GM21526 (cell line): Measurements from ENCODE around the gene FAM81A.
"Not testable (repeated sequence)": the region's sequence is repeated elsewhere in the genome, so short reads cannot be mapped to it uniquely, and the experiment has no call there.

Experiments used
- ATAC-seq: cut with Tn5 transposase; IDR thresholded peaks from one replicate; pipeline ENCODE4 v1.9.1; 2021; ENCODE audit warnings: moderate library complexity; ENCODE audit not compliant: unreplicated experiment, low FRiP score

FAM81A gene

GRCh38 chr15:59437817-59438624, at the start of gene FAM81A:
TSS of gene FAM81A (plus strand) at chr15:59438186. CDS start at chr15:59458627, 20,441 bp downstream.
- peak; percentile 58 for ATAC-seq

- ATAC-seq, result no peak
These were observed 49.3 kb upstream of the FAM81A start for GRCh38 chr15:59388670-59389069.

GRCh38 chr15:59392299-59392698, 45.7 kb upstream of the FAM81A start:
- ATAC-seq, result no peak

- no peak for ATAC-seq
These were observed 43.8 kb upstream of the FAM81A start for GRCh38 chr15:59394166-59394661.

DNA sequence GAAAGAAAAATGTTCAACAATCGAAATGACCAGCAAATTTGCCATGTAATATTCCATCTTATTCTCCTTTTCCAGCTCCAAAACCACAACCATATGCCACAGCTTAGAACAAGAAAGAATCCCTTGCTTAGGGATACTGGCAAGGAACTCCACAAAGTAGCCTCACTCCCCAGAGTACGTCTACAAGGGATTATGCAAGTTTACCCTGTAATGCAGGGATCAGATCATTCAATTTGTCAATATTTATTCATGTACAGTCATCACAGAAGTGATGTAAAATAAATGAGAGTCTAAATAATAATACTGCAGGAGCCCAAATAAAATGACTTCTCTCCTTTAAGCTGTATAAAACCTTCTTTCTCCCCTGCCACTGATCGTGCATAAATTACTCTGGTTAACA, 41.8 kb upstream of the FAM81A start:
- ATAC-seq, result no peak

DNA sequence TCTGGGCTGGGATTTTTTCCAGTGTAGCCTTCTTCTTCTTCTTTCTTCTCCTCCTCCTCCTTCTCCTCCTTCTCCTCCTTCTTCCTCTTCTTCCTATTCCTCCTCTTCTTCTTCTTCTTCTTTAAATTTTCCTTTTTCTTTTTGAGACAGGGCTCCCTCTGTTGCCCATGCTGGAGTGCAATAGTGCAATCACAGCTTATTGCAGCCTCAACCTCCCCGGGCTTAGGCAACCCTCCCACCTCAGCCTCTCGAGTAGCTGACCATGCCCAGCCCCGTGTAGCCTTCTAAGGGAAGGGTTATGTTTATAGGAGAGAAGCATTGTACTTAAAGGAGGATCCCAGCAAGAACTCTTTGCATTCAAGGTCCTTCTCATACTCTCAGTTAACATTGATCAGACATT, 41.3 kb upstream of the FAM81A start:
- ATAC-seq, result no peak

DNA sequence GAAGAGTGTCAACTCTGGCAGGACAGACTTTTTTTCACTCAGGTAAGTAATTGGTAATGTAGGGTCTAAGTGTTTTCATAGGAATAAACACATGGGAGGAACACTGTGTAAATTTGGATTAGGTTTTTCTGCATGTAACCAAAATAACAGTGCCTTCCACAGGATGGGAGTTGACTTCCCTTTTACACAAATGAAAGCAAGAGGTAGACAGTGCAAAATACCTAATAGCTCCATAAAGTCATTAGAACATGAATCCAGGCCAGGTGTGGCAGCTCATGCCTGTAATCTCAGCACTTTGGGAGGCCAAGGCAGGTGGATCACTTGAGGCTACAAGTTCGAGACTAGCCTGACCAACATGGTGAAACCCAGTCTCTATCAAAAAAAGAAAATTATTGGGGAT, 39.8 kb upstream of the FAM81A start:
- ATAC-seq, result no peak

- peak; percentile 69 for ATAC-seq
These were observed 38.4 kb upstream of the FAM81A start for GRCh38 chr15:59399465-59400102.

GRCh38 chr15:59400103-59400813, 37.7 kb upstream of the FAM81A start:
- peak; percentile 15 for ATAC-seq

- ATAC-seq, result not testable (repeated sequence)
These were observed 36.7 kb upstream of the FAM81A start for GRCh38 chr15:59401051-59401823.

GRCh38 chr15:59401824-59402569, 36.0 kb upstream of the FAM81A start:
- ATAC-seq, result no peak

DNA sequence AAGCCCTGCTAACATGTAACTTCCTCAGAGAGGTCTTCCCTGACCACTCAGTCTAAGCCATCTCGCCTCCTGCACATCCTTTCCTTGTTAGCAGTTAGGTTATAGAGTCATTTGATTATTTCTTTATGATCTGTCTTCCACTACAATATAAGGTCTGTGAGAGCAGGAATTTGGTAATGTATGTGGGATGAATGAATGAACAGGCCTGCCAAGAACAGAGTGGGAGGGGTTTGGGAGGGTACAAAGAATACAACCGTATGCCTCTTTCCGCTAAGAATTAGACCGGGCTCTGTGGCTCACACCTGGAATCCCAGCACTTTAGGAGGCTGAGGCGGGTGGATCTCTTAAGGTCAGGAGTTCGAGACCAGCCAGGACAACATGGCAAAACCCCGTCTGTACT, 32.9 kb upstream of the FAM81A start:
- ATAC-seq, result no peak

DNA sequence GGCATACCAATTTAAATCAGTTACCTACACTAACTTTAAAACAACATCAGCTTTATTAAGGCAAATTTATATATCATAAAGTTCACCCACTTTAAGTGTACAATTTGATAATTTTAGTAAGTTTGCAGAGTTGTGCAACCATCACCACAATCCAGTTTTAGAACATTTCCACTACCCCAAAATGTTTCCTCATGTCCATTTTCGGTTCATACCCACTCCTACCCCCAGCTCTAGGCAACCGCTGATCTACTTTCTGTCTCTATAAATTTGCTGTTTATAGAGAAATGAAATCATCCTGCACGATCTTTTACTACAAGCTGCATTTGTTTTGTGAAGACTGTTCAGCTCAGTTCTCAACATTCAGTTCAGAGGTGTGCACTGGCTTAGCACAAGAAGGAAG, 31.5 kb upstream of the FAM81A start:
- no peak for ATAC-seq

DNA sequence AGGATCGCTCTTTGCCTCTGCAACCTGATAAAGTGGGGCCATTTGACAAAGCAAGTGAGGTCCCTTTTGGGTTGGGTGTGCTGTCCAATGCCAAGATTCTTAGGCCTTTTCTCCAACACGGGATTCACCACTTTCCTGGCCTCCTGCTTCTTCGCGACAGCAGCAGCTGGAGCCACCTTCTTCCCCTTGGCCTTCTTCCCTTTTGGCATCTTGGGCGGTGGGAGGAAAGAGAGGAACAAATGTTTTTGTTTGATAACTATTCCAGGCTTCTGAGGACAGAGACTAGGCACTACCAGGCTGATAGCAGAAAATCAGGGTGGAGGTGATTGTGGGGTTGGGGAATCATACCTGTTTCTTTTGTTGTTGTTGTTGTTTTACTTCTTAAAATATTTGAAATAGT, 30.0 kb upstream of the FAM81A start:
- ATAC-seq, result no peak

GRCh38 chr15:59410391-59410896, 27.5 kb upstream of the FAM81A start:
- ATAC-seq, result no peak

DNA sequence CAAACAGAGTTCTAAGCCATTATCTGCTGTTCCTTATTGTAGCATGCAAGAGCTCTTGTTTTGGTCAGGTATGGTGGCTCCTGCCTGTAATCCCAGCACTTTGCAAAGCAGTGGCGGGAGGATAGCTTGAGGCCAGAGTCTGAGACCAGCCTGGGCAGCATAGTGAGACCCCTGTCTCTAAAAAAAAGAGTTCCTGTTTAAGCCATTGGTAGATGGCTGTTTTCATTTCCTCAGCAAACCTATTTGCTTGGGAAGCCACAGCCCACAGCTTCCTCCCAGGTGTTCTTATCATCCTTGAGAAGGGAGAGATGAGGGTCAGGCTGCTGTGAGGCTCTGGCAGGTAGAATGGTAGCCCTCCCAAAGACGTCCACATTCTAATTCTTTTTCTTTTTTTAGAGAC, 24.4 kb upstream of the FAM81A start:
- ATAC-seq, result peak; percentile 2

DNA sequence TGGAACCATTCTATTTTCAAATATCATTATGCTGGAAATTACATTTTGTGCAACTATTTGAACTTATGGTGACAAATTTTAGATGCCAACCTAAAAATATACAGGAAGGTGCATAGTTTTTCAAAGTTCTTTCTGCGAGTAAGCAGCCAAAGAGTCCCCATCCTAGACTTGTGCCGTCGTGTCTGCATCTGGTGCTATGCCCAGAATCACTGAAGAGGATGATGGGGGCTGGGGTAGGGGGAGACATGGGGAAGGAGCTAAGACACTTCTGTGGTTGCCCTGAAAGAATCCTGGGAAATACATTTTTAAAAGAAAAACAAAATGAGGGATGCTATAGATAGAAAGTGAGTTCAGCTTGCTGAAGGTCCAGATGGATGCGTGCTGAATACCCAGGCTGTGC, 21.2 kb upstream of the FAM81A start:
- ATAC-seq, result no peak

GRCh38 chr15:59419170-59419569, 18.8 kb upstream of the FAM81A start:
- no peak for ATAC-seq

DNA sequence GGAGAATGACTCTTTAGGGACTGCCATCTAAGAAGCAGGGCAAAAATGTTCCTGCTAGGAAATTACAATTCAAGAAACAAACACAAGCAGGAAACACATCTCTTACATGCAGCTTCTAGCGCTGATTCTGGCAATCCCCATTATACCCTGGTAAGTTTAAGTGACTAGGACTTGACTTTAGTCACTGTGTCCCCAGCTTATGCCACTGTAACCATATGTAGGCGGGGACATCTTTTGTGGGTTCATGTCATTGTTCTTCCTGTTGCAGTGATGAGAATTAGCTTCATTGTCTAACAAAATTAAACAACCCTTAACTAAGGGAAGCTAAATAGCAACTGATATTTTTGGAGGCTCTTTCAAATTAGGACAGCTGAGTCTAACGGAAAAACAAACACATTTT, 17.9 kb upstream of the FAM81A start:
- no peak for ATAC-seq
